ENCODE data around the gene ZBED4. TPM values are rescaled to one million over a fixed set of nuclear protein-coding genes. Genes with fewer than 3 reads are reported as not detected.

The ZBED4 gene
- total RNA-seq, 1 donor from 2014 or later = 43.8 TPM

DNA sequence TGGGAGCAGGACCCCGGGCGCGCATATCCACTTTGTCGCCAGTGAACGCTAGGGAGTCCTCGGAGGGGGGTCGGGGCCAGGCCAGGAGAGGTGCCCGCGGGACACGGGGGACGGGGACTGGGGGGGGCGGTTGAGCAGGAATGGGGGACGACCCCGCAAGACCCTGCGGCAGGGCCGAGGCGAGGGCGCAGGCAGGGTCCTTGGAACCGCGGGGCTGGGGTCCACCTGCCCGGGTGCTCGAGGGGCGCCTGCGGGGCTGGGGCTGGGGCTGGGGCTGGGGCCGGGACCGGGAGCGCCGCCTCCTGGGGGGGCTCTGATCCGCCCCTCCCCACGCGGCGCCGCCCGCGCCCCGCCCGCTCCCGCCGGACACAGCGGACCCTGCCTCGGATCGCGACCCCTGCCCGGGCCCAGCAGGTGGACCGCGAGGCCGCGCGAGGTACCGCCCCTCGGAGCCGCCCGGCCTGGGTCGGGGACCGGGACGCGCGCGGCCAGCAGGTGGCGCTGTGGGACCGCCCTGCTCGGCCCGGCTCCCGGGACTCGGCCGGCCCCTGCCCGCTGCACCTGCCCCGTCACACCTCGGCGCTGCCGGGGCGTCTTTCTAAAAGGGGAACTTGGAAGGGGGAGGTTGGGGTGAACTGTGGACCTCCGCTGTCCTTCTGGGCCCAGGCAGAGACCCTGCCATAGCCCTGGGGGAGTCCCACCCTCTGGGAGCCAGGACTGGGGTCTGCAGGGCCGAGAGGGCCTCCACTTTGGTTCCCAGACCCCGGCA is 75.8 kb downstream of the ZBED4 start:
- Mint-ChIP-seq H3K36me3 (ENCODE audit: low read depth) (no peaks in the 10 kb centered on the region), H3K4me3 (no peak overlapping the region), H3K9me3 (no peaks in the 10 kb centered on the region), H3K27ac (ENCODE audit: unreplicated experiment) (no peak overlapping the region), H3K4me1 (peaks cover 26% of the 10 kb centered on the region), H3K27me3 (ENCODE audit: low read depth) (peaks cover 4% of the 10 kb centered on the region)
- peak; percentile 75 for DNase-seq (ENCODE audit: low read depth, low spot score)
- TF ChIP-seq, protein P1, sequence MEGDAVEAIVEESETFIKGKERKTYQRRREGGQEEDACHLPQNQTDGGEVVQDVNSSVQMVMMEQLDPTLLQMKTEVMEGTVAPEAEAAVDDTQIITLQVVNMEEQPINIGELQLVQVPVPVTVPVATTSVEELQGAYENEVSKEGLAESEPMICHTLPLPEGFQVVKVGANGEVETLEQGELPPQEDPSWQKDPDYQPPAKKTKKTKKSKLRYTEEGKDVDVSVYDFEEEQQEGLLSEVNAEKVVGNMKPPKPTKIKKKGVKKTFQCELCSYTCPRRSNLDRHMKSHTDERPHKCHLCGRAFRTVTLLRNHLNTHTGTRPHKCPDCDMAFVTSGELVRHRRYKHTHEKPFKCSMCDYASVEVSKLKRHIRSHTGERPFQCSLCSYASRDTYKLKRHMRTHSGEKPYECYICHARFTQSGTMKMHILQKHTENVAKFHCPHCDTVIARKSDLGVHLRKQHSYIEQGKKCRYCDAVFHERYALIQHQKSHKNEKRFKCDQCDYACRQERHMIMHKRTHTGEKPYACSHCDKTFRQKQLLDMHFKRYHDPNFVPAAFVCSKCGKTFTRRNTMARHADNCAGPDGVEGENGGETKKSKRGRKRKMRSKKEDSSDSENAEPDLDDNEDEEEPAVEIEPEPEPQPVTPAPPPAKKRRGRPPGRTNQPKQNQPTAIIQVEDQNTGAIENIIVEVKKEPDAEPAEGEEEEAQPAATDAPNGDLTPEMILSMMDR (conservative IDR thresholded peaks at IDR 0.05) = peak; percentile 92

DNA sequence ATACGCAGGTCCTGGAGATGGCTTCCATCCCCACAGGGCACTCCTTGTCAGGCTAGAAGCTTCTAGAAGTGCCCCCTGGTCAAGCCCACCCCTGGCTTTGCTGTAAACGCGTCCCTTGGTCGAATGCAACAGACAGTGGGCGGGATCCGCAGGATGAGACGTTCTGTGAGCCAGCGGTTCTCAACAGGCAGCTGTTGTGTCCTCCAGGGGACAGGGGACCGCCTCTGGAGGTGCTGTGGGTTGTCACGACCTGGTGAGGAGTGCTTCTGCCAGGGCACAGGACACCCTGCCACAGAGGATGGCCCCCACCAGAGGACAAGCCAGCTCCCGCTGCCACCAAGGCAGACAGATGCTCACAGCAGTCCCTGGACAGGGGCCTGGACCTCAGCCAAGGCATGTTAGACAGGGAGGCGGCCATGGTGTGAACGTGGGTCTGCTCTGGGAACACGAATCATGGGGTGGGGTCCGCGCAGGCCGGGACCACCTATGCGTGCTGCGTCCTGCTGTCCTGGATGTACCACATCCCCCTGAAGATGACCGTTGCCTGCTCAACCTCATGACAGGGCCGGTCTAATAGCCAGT is 76.4 kb downstream of the ZBED4 start:
- peaks cover 4% of the 10 kb centered on the region for H3K27me3 Mint-ChIP-seq (ENCODE audit: low read depth)
- no peak for DNase-seq (ENCODE audit: low read depth, low spot score)
- no peaks in the 10 kb centered on the region for H3K9me3 Mint-ChIP-seq
- H3K27ac Mint-ChIP-seq (ENCODE audit: unreplicated experiment) = no peak overlapping the region
- H3K4me3 Mint-ChIP-seq = no peak overlapping the region
- peaks cover 26% of the 10 kb centered on the region for H3K4me1 Mint-ChIP-seq
- H3K36me3 Mint-ChIP-seq (ENCODE audit: low read depth) = no peaks in the 10 kb centered on the region
- TF ChIP-seq, protein P1 (conservative IDR thresholded peaks at IDR 0.05) = no peak

DNA sequence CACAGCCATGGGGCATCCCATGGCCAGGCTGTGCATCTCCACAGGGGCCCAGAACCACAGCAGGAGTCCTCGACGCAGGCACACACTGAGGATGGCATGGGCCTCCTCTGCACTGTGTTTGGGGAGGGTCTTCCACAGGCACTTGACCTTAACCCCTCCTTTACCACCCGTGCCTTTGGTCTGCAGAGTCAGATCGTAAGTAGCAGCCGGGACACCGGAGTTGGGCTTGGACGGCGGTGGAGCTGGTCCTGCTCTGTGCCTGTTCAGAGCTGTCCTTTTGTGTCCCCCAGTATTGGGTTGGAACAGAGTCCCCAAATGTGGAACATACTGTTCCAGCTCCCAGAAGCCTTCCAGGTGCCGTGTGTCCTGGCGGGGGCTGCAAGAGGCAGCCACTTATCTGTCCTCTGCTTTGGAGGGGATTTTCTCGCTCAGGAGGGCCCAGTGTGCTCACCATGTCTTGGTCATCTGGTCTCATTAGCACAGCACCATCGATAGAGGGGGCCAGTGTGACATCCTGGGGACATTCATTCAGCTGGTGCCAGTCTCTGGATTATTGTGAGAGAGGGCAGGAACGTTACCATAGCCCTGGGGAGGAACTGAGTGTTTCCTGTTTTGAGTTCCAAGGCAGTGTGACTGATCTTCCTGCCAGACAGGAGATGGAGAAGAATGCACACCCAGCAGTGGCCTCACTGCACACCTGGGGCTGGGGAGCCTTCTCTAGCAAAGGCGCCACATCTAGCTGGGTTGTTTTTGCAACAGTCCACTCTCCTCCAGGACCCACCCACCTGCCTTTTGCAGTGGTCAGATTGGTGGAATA is 77.2 kb downstream of the ZBED4 start:
- Mint-ChIP-seq H3K4me1 (peaks cover 22% of the 10 kb centered on the region), H3K4me3 (peak overlapping the region; percentile 50), H3K27ac (ENCODE audit: unreplicated experiment) (no peak overlapping the region), H3K9me3 (no peaks in the 10 kb centered on the region), H3K27me3 (ENCODE audit: low read depth) (peaks cover 4% of the 10 kb centered on the region), H3K36me3 (ENCODE audit: low read depth) (no peaks in the 10 kb centered on the region)
- DNase-seq (ENCODE audit: low read depth, low spot score) = no peak
- TF ChIP-seq, protein P1 (conservative IDR thresholded peaks at IDR 0.05) = peak; percentile 65

DNA sequence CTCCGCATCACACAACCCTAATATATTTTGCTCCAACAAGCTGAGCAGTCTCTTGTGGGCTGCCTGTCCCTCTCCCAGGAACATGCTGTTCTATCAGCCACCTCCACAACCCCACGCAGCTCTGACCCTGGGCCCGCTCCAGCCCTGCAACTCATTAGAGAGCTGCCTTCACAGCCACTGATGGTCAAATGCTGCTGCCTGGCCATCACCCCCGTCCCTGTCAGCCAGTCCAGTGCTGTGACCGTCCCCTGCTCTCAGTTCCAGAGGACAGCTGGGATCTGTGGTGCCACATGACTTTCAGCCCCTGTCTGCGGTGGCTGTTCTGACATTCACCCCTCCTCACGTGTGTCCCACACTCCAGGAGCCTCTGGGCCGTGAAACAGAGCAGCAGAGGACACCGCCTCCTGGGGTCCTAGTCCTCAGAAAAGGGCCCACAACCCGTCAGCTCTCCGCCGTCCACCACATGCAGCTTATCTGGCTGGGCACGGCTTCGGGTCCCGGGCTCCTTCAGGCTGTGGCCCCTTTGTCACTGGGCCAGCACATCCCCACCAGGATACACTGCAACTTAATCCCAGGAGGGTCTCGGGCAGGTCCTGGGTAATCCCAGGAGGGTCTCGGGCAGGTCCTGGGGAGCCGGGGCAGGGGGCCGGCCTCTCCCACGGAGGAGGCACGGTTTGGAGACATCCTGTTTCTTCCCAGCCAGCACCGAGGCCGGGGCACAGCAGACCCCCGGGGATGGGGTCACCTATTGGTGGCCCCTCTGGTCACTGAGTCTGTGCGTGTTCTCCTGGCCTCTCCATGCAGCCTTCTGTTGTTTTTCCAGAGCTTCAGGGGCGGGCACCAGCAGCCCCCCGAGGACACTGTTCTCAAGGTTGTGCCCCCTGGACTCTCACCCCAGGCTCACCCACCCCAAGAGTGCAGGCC is 79.9 kb downstream of the ZBED4 start:
- Mint-ChIP-seq H3K4me1 (peaks cover 23% of the 10 kb centered on the region), H3K27me3 (ENCODE audit: low read depth) (peaks cover 4% of the 10 kb centered on the region)
- no peak for DNase-seq (ENCODE audit: low read depth, low spot score)

More for the DNA sequence above, 79.9 kb downstream of the ZBED4 start:
- no peaks in the 10 kb centered on the region for H3K36me3 Mint-ChIP-seq (ENCODE audit: low read depth)
- H3K27ac Mint-ChIP-seq (ENCODE audit: unreplicated experiment) = no peak overlapping the region
- TF ChIP-seq, protein P1 (conservative IDR thresholded peaks at IDR 0.05) = no peak
- H3K4me3 Mint-ChIP-seq = peak overlapping the region; percentile 43
- H3K9me3 Mint-ChIP-seq = no peaks in the 10 kb centered on the region

Data from neural crest cell (in vitro differentiated cells).